Thymus (tissue), 11 donors: Measurements from ENCODE around the gene PARD3. TPM values are rescaled to one million over a fixed set of nuclear protein-coding genes. Genes with fewer than 3 reads are reported as not detected.

Experiments used
- DNase-seq, 9 donors: peaks; one replicate each; pipeline ENCODE4 v3.0.0-alpha.2; 2013; ENCODE audit warnings: low spot score in 9 of 9, low read depth in 6 of 9, missing footprints in 1 of 9
- H3K27ac ChIP-seq, 2 donors: one replicate each; pipeline ENCODE4 v1.5.1; 2013; ENCODE audit warnings: control low read depth in 1 of 2, low read depth in 1 of 2, low read length in 1 of 2, mild to moderate bottlenecking in 1 of 2, moderate library complexity in 1 of 2
- H3K27me3 ChIP-seq, 2 donors: one replicate each; pipeline ENCODE4 v1.5.1; 2013; ENCODE audit warnings: low read length in 1 of 2; ENCODE audit not compliant: control insufficient read depth in 2 of 2, insufficient read depth in 1 of 2
- H3K36me3 ChIP-seq, 2 donors: one replicate each; pipeline ENCODE4 v1.5.1; 2013; ENCODE audit warnings: low read length in 1 of 2, mild to moderate bottlenecking in 1 of 2, moderate library complexity in 1 of 2; ENCODE audit not compliant: control insufficient read depth in 2 of 2, insufficient read depth in 2 of 2
- H3K4me1 ChIP-seq, 2 donors: one replicate each; pipeline ENCODE4 v1.5.1; 2013; ENCODE audit warnings: low read length in 2 of 2; ENCODE audit not compliant: control insufficient read depth in 2 of 2, insufficient read depth in 2 of 2
- H3K4me3 ChIP-seq, 2 donors: one replicate each; pipeline ENCODE4 v1.5.1; 2013; ENCODE audit warnings: low read length in 2 of 2, control low read depth in 1 of 2, mild to moderate bottlenecking in 1 of 2
- H3K9me3 ChIP-seq, 2 donors: one replicate each; pipeline ENCODE4 v1.5.1; 2013; ENCODE audit warnings: low read length in 1 of 2, mild to moderate bottlenecking in 1 of 2; ENCODE audit not compliant: control insufficient read depth in 2 of 2, insufficient read depth in 1 of 2
- WGBS: extraction: QIAGEN DNeasy Blood & Tissue Kit; methylation state at CpG from one replicate; pipeline ENCODE4 v1.1.7; 2013; 5-methylcytosine and 5-hydroxymethylcytosine counted together
- polyA plus RNA-seq: library from polyadenylated mRNA; stranded (reverse); fragments of 200-250 nt; gene quantifications from one replicate; pipeline ENCODE4 v1.2.3, GENCODE V29; 2013
- total RNA-seq: library from RNA; stranded (reverse); fragments of 120-200 nt; gene quantifications from one replicate; pipeline ENCODE4 v1.2.4, GENCODE V29; 2013
- donor health status: healthy.

PARD3 gene
- total and polyA plus RNA-seq, 2 donors, result 13.3 to 23.5 TPM

DNA sequence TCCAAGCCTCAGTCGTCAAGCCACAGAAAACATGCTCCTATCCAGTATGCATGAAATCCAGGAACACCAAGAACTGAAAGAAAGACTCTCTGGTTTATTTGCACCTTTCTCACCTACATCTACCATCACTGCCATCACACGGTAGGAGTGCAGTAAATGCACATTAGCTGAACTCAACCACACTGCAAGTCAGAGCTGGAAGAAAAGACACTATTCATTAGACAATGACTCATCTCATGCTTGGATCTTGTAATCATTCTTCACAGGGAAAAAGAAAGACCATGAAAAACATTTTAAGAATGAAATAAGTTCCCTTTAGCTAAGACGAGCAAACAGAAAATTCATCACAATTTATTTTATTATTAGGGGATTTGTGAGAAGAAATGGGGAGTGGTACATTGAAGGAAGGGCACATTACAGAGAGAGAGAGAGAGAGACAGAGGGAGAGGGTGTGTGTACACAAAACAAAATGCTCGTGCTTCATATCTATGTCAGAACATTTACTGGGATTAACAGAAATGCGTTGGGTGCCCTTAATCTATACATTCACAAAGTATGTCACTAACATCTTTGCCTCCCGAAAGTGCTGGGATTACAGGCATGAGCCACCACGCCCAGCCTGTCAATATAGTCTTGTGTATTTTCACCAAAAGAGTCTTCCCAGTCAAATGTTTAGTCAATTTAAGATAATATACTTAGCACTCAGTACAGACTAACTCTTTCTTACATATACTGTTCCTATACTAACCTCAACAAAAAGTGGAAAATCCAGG, 324.9 kb downstream of the PARD3 start:
- DNase-seq, result no peak
- no peak overlapping the region for H3K27ac ChIP-seq
- H3K36me3 ChIP-seq, result no peaks in the 10 kb centered on the region
- no peaks in the 10 kb centered on the region for H3K4me1 ChIP-seq
- H3K4me3 ChIP-seq, result no peak overlapping the region
- no peaks in the 10 kb centered on the region for H3K9me3 ChIP-seq
- no peaks in the 10 kb centered on the region for H3K27me3 ChIP-seq
- 97% methylated on average over 7 of the region's 7 CpGs for WGBS

DNA sequence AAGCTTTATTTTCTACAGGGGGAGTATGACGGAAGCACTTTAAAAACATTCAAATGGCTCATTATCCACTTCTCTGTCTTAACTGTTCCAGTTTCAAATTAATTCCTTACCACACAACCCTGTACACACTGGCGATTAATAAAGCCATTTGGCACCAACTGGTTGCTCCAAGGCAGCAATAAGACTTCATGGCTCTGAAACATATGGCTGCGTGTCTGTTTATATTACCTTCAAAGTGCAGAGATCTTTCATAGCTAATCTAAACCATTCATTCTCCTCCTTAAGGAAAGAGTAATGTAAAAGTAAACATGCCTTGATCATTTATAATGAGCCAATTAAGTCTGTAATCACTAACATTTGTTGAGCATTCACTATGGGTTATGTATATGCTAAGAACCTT, 325.7 kb downstream of the PARD3 start:
- no peak overlapping the region for H3K4me3 ChIP-seq
- H3K9me3 ChIP-seq, result no peaks in the 10 kb centered on the region
- H3K4me1 ChIP-seq, result no peaks in the 10 kb centered on the region
- WGBS, result 95% methylated on average over 3 of the region's 3 CpGs
- no peak for DNase-seq
- H3K27ac ChIP-seq, result no peak overlapping the region
- no peaks in the 10 kb centered on the region for H3K27me3 ChIP-seq
- no peaks in the 10 kb centered on the region for H3K36me3 ChIP-seq

DNA sequence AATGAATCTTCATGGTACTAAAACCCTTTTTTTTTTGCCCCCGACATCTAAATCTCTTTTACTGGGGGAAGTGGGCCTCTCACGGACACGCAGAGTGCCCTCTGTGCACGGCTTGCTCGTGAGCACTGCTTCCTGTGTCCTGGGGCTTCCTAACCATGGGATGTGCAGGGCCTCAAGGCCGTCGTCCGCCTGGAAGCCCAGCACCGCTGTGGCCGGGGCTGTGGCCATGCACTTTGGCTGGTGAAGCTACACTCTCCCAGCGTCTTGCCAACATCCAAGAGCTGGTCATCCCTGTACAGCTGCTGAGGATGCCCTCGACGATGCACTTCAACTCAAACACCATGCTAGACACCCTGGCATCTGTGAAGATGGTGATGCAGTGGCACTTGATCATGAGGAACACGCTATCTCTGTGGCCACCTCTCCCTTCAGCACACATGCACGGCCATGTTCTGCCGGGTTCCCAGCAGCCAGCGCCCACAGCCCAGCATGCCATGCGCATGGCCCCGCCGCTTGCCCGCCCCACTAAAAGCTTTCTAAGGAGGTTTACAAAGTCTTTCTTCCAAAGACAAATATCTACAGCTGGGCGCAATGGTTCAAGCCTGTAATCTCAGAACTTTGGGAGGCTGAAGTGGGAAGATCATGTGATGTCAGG, 326.5 kb downstream of the PARD3 start:
- Histone ChIP-seq H3K27me3 (no peaks in the 10 kb centered on the region), H3K27ac (no peak overlapping the region), H3K9me3 (no peaks in the 10 kb centered on the region), H3K4me1 (no peaks in the 10 kb centered on the region), H3K36me3 (no peaks in the 10 kb centered on the region), H3K4me3 (no peak overlapping the region)
- 93% methylated on average over 22 of the region's 22 CpGs for WGBS
- DNase-seq, result no peak

DNA sequence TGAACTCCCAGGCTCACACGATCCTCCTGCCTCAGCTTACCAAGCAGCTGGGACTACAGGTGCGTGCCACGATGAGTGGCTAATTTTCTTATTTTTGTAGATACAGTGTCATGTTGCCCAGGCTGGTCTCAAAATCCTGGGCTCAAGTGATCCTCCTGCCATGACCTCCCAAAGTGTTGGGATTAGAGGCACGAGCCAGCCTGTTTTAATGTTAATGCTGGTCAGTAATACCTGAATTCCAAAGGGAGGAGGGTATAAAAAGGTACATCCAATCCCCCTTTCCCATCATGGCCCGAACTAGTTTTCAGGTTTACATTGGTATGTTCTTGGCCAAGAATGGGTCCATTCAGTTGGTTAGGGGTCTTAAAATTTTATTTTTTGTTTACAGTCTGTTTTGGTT, 329.1 kb downstream of the PARD3 start:
- WGBS, result 97% methylated on average over 5 of the region's 5 CpGs
- Histone ChIP-seq H3K4me3 (no peak overlapping the region), H3K27ac (no peak overlapping the region)

DNA sequence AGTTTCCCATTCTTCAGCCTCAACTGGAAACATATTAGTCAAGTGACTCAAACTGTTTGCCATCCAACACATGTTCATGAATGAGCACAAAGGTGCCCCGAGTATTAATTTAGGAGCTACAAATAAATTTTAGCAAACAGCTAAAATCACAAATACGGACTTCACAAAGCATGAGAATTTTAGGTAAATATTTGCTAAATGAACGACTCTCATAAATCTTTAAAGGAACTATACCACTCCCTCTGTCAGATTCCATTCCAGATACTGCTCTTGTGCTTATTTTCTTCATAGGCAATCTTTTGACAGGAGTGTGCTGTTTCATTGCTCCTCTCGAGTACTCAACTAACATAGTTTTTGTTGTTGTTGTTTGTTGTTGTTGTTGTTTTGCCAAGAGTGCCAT, 330.9 kb downstream of the PARD3 start:
- Histone ChIP-seq H3K4me1 (no peaks in the 10 kb centered on the region), H3K4me3 (no peak overlapping the region), H3K27ac (no peak overlapping the region), H3K27me3 (no peaks in the 10 kb centered on the region), H3K9me3 (no peaks in the 10 kb centered on the region), H3K36me3 (no peaks in the 10 kb centered on the region)
- WGBS, result 96% methylated on average over 4 of the region's 4 CpGs
- no peak for DNase-seq

More for the DNA sequence above, 329.1 kb downstream of the PARD3 start:
- no peak for DNase-seq
- no peaks in the 10 kb centered on the region for H3K9me3 ChIP-seq
- no peaks in the 10 kb centered on the region for H3K27me3 ChIP-seq
- no peaks in the 10 kb centered on the region for H3K4me1 ChIP-seq
- H3K36me3 ChIP-seq, result no peaks in the 10 kb centered on the region

DNA sequence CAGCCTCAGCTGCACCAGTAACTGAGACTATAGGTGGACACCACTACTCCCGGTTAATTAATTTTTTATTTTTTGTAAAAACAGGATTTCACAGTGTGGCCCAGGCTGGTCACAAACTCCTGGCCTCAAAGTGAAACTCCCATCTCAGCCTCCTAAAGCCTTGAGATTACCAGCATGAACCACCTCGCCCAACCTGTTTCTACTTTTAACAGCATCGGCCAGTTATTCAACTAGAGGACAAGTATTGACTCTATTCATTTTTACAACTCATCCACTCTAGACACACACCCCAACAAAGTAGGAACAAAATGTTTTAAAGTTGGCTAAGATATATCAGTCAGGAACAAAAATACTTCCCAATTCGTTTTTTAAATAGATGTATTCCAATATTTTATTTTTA, 334.8 kb downstream of the PARD3 start:
- no peak overlapping the region for H3K4me3 ChIP-seq
- no peak overlapping the region for H3K27ac ChIP-seq
- H3K27me3 ChIP-seq, result no peaks in the 10 kb centered on the region
- H3K9me3 ChIP-seq, result no peaks in the 10 kb centered on the region
- no peaks in the 10 kb centered on the region for H3K4me1 ChIP-seq
- no peaks in the 10 kb centered on the region for H3K36me3 ChIP-seq
- WGBS, result 97% methylated on average over 4 of the region's 4 CpGs
- no peak for DNase-seq

DNA sequence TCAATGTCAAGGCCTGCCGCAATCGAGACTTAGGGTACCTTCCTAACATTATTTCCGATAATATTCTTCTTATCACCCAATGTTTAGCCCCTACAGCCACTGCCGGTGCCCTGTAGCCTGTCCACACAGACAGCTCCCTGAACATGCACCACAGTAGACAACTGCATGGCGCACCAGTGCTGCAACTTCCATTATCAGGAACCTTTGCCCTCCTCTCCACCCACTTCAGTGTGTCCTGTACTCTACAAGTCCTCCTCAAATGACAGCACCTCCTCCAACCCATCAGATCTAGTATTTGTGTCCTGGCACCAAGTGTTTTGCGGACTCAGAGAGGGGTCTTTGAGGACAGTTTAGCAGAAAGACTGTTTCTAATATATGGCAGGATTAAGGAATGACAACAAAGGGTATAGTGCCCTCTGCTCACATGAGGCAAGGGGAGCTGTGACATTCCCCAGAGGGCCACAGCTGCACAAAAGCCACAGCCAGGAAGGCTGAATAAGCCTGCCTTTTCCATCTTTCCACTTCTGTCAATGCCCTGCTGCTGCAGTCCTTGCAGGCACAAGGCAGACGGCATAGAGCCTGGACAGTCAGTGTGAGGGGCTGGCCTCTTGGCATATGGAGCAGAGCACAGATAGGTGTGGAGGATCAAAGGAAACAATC, 335.4 kb downstream of the PARD3 start:
- H3K4me1 ChIP-seq, result no peaks in the 10 kb centered on the region
- H3K9me3 ChIP-seq, result no peaks in the 10 kb centered on the region
- no peaks in the 10 kb centered on the region for H3K36me3 ChIP-seq
- H3K27me3 ChIP-seq, result no peaks in the 10 kb centered on the region
- DNase-seq, result no peak
- 98% methylated on average over 7 of the region's 7 CpGs for WGBS
- no peak overlapping the region for H3K27ac ChIP-seq
- no peak overlapping the region for H3K4me3 ChIP-seq

DNA sequence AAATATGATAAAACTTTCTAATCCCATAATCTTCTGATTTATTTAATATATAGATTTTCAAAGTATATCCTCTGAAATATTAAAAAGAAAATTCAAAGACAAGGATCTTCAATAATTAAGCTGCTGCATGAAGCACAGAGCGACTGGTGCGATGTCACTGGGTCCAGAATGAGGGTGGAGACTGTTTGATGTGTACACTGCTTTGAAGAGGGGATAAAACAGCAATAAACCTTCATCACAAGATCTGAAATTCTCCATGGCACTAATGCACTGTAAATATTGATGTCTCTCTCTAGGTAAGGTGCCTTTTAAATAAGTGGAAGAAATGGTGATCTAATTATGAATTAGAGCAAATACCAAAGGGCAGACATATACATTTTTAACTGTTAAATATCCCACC, 337.8 kb downstream of the PARD3 start:
- H3K36me3 ChIP-seq, result no peaks in the 10 kb centered on the region
- H3K4me1 ChIP-seq, result no peaks in the 10 kb centered on the region
- no peaks in the 10 kb centered on the region for H3K27me3 ChIP-seq
- 96% methylated on average over 2 of the region's 2 CpGs for WGBS
- H3K27ac ChIP-seq, result no peak overlapping the region
- DNase-seq, result no peak
- H3K4me3 ChIP-seq, result no peak overlapping the region
- no peaks in the 10 kb centered on the region for H3K9me3 ChIP-seq

DNA sequence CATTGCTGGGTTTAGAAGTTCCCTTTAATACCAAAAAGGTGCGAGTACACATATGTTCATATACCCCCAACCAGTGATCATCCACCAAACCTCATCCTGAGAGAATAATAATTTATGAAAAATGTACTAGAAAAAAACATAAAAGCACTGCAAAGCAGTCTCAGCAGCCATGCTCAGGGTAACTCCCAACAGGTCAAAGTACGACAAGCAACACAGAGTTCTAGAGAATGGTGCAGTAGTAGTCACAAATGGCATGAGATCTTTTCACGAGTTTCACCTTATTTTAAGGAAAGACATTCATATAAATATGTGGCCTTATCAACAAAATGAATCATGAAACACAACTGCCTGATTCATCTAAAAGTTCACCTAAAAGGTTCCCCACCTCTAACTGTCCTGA, 338.5 kb downstream of the PARD3 start:
- no peak overlapping the region for H3K4me3 ChIP-seq
- H3K4me1 ChIP-seq, result no peaks in the 10 kb centered on the region
- DNase-seq, result no peak
- no peaks in the 10 kb centered on the region for H3K36me3 ChIP-seq
- no peaks in the 10 kb centered on the region for H3K27me3 ChIP-seq
- no peak overlapping the region for H3K27ac ChIP-seq
- H3K9me3 ChIP-seq, result no peaks in the 10 kb centered on the region
- WGBS, result 98% methylated on average over 3 of the region's 3 CpGs
